Small intestine (tissue), 7 donors: ENCODE data around the gene SERPINB10. TPM values are rescaled to one million over a fixed set of nuclear protein-coding genes. Genes with fewer than 3 reads are reported as not detected.
"Not testable (repeated sequence)": the region's sequence is repeated elsewhere in the genome, so short reads cannot be mapped to it uniquely, and the experiment has no call there.

Experiments
- DNase-seq, 2 donors: peaks; one replicate each; pipeline versions ENCODE4 v3.0.0 to v3.0.0-alpha.2; 2013
- FAIRE-seq: peaks from 2 replicates; lab custom pipeline; 2012; peaks lifted over from hg19 to GRCh38; lab: Jason Lieb, UNC
- H3K27ac ChIP-seq, 3 donors: one replicate each; pipeline ENCODE4 v1.5.1; 2013; ENCODE audit warnings: low read length in 2 of 3, mild to moderate bottlenecking in 2 of 3, control low read depth in 1 of 3, inconsistent platforms in 1 of 3, low read depth in 1 of 3, moderate library complexity in 1 of 3
- H3K27me3 ChIP-seq, 3 donors: one replicate each; pipeline ENCODE4 v1.6.1; 2013; ENCODE audit warnings: low read length in 3 of 3, inconsistent platforms in 1 of 3; ENCODE audit not compliant: control insufficient read depth in 3 of 3, insufficient read depth in 3 of 3
- H3K36me3 ChIP-seq, 3 donors: one replicate each; pipeline ENCODE4 v1.6.1; 2013; ENCODE audit warnings: low read length in 3 of 3, inconsistent platforms in 1 of 3, low read depth in 1 of 3, mild to moderate bottlenecking in 1 of 3, moderate library complexity in 1 of 3; ENCODE audit not compliant: control insufficient read depth in 3 of 3, insufficient read depth in 2 of 3
- H3K4me1 ChIP-seq, 3 donors: one replicate each; pipeline ENCODE4 v1.6.1; 2013; ENCODE audit warnings: low read length in 2 of 3, inconsistent platforms in 1 of 3, low read depth in 1 of 3, mild to moderate bottlenecking in 1 of 3, moderate library complexity in 1 of 3; ENCODE audit not compliant: control insufficient read depth in 3 of 3, insufficient read depth in 2 of 3
- H3K4me3 ChIP-seq, 3 donors: one replicate each; pipeline ENCODE4 v1.5.1; 2013; ENCODE audit warnings: low read length in 3 of 3, control low read depth in 1 of 3, inconsistent platforms in 1 of 3, low read depth in 1 of 3, mild to moderate bottlenecking in 1 of 3, moderate library complexity in 1 of 3
- H3K9me3 ChIP-seq, 2 donors: one replicate each; pipeline ENCODE4 v1.6.1; 2013; ENCODE audit warnings: low read depth in 1 of 2, low read length in 1 of 2; ENCODE audit not compliant: control insufficient read depth in 2 of 2, insufficient read depth in 1 of 2
- WGBS, 3 donors: extraction: QIAGEN DNeasy Blood & Tissue Kit; methylation state at CpG; one replicate each; pipeline ENCODE4 v1.1.7; 2013; 5-methylcytosine and 5-hydroxymethylcytosine counted together
- polyA plus RNA-seq, 4 donors: library from polyadenylated mRNA; stranded (reverse) in 3 of 4; unstranded in 1 of 4; fragments of 200-250 nt in 3 of 4; fragments of 120-200 nt in 1 of 4; gene quantifications; one replicate each; pipeline versions ENCODE4 v1.2.1 to v1.2.3, GENCODE V29; 2013
- donor health status: healthy with polysubstance abuse.
- donor health status: control.
- donor health status: control.
- donor health status: Bipolar disorder and iron deficiency.
- donor health status: healthy.

SERPINB10 gene
- polyA plus RNA-seq, 4 donors, result 0.07 TPM; not detected in 3

DNA sequence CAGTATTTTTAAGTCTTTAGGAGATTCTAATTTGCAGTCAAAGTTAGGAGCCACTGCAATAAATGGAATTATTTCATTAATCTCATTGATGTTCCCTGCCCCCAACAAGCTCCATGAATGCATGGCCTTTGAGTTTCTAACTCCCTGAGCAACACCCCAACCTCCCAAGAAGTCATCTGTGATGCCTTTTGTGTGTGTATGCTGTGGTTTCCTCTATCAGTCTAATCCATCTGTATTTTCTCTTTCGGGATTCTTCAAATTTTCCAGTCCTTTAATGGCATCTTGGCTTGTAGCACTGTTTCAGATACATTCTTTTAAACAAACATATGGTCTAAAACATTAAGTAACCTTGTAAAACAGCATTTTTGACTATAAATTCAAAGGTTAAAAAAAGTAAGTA is 16.8 kb downstream of the SERPINB10 start:
- DNase-seq (no peak), FAIRE-seq (no peak)
- H3K4me1 ChIP-seq, result no peaks in the 10 kb centered on the region
- no peaks in the 10 kb centered on the region for H3K36me3 ChIP-seq
- no peak overlapping the region for H3K4me3 ChIP-seq
- peaks cover 0 to 4% (median 0%) of the 10 kb centered on the region in 3 donors for H3K27me3 ChIP-seq
- H3K9me3 ChIP-seq, result no peaks in the 10 kb centered on the region
- no peak overlapping the region for H3K27ac ChIP-seq
- WGBS, 3 donors, result 52 to 79% (median 70%) methylated on average over 1 of the region's 1 CpG

DNA sequence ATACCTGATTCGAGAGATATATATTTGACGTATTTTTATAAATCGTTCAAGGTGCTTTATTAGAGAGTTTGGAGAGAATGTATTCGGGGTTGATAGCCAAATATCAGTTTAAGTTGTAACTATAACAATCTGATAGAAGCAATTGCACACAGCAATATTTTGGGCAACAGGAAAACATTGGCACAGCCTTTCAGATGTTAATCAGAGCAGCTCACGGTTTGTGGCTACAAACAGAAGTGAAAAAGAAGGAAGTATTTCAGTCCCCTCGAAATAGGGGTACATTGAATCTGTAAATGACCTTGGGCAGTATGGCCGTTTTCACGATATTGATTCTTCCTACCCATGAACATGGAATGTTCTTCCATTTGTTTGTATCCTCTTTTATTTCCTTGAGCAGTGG is 20.6 kb downstream of the SERPINB10 start:
- Histone ChIP-seq H3K4me3 (no peak overlapping the region), H3K36me3 (no peaks in the 10 kb centered on the region), H3K9me3 (no peaks in the 10 kb centered on the region), H3K4me1 (no peaks in the 10 kb centered on the region), H3K27ac (no peak overlapping the region), H3K27me3 (peaks cover 0 to 2% (median 0%) of the 10 kb centered on the region in 3 donors)
- no peak for FAIRE-seq
- DNase-seq, result no peak
- 65 to 76% (median 67%) methylated on average over 8 of the region's 8 CpGs for WGBS, 3 donors

DNA sequence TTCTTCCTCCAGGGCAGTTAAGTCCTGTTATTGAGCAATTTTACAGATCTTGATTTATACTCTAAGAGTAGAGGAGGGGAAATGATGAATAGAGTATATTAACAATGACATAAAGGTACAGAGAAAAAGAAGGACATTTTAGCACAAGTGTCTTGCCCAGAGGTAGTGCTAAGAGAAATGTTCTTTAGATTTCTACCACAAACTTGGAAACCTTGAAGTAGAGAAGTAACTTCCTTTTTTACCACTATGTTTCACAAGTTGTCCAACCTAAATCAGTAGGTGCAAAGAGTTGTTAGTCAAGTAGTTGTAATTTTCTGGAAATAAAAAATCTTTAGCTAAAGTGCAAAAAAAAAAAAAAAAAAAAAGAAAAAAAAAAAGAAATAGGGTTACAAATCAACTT is 21.6 kb downstream of the SERPINB10 start:
- H3K9me3 ChIP-seq, H3K27ac ChIP-seq, H3K4me3 ChIP-seq, H3K27me3 ChIP-seq, FAIRE-seq, DNase-seq, H3K36me3 ChIP-seq, H3K4me1 ChIP-seq: not testable (repeated sequence)

DNA sequence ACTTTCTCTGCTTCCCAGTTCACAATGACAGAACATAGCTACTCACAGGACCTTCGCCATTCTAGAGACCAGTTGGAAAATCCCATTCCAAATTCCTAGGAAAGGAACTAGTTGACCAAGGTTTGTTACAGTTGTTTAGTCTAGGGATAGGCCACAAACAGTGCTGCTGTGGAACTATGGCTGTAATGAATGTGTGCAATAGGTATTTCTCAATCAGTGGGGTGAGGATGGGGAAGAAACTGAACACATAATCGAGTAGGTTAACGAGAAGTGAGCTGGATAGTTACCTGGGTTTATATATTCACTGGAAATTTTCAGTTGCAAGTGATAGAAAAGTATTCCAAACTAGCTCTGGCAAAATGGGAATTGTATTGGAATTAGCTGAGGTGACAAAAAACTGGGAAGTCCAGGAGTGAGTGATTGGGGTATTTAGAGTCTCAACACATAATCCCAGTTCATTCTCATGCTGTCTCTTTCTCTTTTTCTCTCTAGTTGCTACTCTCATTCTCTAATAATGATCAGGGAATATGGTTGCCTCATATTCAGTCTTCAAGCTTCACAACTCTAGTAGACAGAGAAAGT is 23.1 kb downstream of the SERPINB10 start:
- Histone ChIP-seq H3K27me3 (no peaks in the 10 kb centered on the region), H3K4me1 (no peaks in the 10 kb centered on the region), H3K4me3 (no peak overlapping the region), H3K36me3 (no peaks in the 10 kb centered on the region), H3K27ac (no peak overlapping the region), H3K9me3 (no peaks in the 10 kb centered on the region)
- 84 to 94% (median 85%) methylated on average over 3 of the region's 3 CpGs for WGBS, 3 donors
- DNase-seq (no peak), FAIRE-seq (no peak)

DNA sequence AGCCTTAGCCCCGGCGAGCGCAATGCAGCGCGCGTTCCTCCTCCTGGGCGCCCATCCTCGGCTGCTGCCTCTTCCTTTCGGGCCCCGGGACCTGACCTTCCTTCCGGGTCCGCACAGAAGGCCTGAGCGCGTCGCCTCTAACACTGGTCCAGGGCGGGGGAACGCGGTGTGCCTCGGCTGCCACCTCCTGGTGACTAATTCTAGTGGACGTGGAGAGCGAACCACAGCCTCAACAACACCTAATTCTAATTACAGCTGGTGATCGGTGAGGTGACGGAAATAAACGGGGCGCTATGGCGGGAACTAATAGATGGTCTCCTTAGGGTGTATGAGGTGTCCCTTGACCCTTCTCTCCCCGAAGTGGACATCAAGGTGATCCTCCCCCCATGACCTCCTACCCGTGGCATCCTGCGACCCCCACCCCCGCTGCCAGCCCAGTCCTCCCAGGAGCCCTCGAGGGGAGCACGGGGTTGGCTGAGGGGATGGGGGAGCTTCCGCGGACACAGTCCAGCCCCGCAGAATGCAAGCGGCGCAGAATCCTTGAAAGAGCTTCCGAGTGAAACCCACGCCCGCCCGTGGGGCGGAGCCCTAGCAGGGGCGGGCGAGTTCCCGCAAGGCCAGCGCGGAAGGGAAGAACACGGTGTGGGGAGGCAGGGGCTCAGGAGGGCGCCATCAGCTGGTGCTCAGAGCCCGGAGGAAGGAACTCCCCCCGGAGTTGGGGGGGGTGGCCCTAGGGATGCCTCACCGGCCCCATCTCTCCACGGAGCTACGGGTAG is 28.6 kb downstream of the SERPINB10 start:
- Histone ChIP-seq H3K4me1 (peaks cover 0 to 7% (median 0%) of the 10 kb centered on the region in 3 donors), H3K27ac (no peak overlapping the region), H3K4me3 (peak overlapping the region; percentile 8 to 42 (median 27)), H3K9me3 (no peaks in the 10 kb centered on the region), H3K27me3 (peaks cover 0 to 29% (median 6%) of the 10 kb centered on the region in 3 donors), H3K36me3 (no peaks in the 10 kb centered on the region)
- 3 to 4% (median 3%) methylated on average over 50 to 54 of the region's 54 CpGs for WGBS, 3 donors
- DNase-seq (peak; percentile 70 to 75), FAIRE-seq (no peak)

DNA sequence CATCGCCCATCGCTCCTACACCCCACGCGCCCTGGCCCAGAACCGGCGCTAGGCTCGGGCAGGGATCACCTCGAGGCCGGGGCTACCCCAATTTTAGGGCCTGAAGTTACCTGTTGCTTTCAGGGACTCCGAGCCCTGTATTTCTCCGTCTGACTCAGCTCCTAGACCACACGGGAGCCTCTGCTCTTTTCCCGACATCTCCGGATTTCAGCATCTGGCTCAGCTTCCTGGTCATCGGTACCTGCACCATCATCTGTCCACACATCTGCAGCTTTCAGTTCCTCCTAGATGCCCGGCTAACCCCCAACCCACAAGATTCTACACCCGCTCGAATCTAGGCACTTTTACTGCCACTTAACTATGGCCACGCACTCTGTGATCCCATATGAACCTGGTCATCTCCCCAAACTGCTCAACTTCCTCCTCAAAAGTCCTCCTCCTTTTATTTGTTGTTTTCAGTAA is 29.2 kb downstream of the SERPINB10 start:
- peaks cover 0 to 7% (median 0%) of the 10 kb centered on the region in 3 donors for H3K4me1 ChIP-seq
- H3K27ac ChIP-seq, result no peak overlapping the region
- WGBS, 3 donors, result 35 to 44% (median 36%) methylated on average over 19 of the region's 19 CpGs
- peak overlapping the region in 1 of 3 donors; percentile 42 for H3K4me3 ChIP-seq
- H3K27me3 ChIP-seq, result peaks cover 0 to 29% (median 6%) of the 10 kb centered on the region in 3 donors
- DNase-seq (no peak), FAIRE-seq (no peak)
- H3K36me3 ChIP-seq, result no peaks in the 10 kb centered on the region
- no peaks in the 10 kb centered on the region for H3K9me3 ChIP-seq

DNA sequence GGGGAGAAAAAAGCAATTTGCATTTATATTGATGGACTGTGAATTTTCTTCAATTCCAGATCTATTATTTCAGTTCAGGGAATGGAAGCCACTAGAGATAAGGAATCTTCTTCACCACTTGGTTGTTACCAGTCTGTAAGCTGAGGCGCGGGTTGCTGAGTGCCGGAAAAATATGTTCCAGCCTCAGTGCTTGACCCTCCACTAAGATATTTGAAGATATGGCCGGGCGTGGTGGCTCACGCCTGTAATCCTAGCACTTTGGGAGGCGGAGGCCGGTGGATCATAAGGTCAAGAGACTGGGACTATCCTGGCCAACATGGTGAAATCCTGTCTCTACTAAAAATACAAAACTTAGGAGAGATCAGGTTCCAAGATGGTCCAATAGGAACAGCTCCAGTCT is 32.2 kb downstream of the SERPINB10 start:
- no peak for FAIRE-seq
- WGBS, 3 donors, result 81 to 93% (median 81%) methylated on average over 8 of the region's 8 CpGs

DNA sequence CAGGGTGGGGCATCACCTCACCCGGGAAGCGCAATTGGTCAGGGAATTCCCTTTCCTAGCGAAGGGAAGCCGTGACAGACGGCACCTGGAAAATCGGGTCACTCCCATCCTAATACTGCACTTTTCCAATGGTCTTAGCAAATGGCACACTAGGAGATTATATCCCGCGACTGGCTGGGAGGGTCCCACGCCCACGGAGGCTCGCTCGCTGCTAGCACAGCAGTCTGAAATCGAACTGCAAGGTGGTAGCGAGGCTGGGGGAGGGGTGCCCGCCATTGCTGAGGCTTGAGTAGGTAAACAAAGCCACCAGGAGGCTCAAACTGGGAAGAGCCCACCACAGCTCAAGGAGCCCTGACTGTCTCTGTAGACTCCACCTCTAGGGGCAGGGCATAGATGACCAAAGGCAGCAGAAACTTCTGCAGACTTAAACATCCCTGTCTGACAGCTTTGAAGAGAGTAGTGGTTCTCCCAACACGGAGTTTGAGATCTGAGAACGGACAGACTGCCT is 32.8 kb downstream of the SERPINB10 start:
- H3K36me3 ChIP-seq, H3K9me3 ChIP-seq, H3K4me1 ChIP-seq, FAIRE-seq, DNase-seq, H3K27ac ChIP-seq, H3K4me3 ChIP-seq: not testable (repeated sequence)
- WGBS, 3 donors, result 77 to 78% (median 77%) methylated on average over 17 of the region's 17 CpGs
- peaks cover 0 to 35% (median 6%) of the 10 kb centered on the region in 3 donors for H3K27me3 ChIP-seq

More for the DNA sequence above, 32.2 kb downstream of the SERPINB10 start:
- Histone ChIP-seq H3K36me3 (no peaks in the 10 kb centered on the region), H3K27me3 (peaks cover 0 to 35% (median 6%) of the 10 kb centered on the region in 3 donors), H3K4me1 (peaks cover 0 to 7% (median 0%) of the 10 kb centered on the region in 3 donors), H3K9me3 (no peaks in the 10 kb centered on the region), H3K4me3 (no peak overlapping the region), H3K27ac (no peak overlapping the region)
- DNase-seq, result no peak
